Esophagus muscularis mucosa (tissue), 4 donors: ENCODE measurements around the gene FKRP.

Experiments
- CTCF ChIP-seq, 3 experiments: fragments of 200-600 bp in 2 of 3; fragments of 450-650 bp in 1 of 3; sonication (generic) in 2 of 3; IDR thresholded peaks; one replicate each; pipeline ENCODE4 v1.5.1; 2017 to 2019; ENCODE audit warnings: antibody characterized with exemption in 3 of 3, mild to moderate bottlenecking in 2 of 3, moderate library complexity in 1 of 3
- EP300 ChIP-seq: sonication (generic); formaldehyde crosslinking; IDR thresholded peaks from one replicate; pipeline ENCODE4 v1.6.1; 2017; ENCODE audit warnings: antibody characterized with exemption
- POLR2A ChIP-seq: fragments of 450-650 bp; IDR thresholded peaks from one replicate; pipeline ENCODE4 v1.6.1; 2017; ENCODE audit warnings: antibody characterized with exemption, moderate library complexity, mild to moderate bottlenecking, low read depth
- POLR2AphosphoS5 ChIP-seq, 2 donors: sonication (generic); formaldehyde crosslinking; IDR thresholded peaks; one replicate each; pipeline ENCODE4 v1.6.1; 2017; ENCODE audit warnings: antibody characterized with exemption in 2 of 2

- TF ChIP-seq CTCF (IDR thresholded peaks at IDR 0.05) (no peak), POLR2A (no peak), POLR2AphosphoS5 (IDR thresholded peaks at IDR 0.05) (no peak), EP300 (no peak)
Measured at GRCh38 chr19:46742926-46743480, 2.9 kb upstream of the FKRP start.
